Measurements from ENCODE around the gene MYRIP.

GRCh38 chr3:39961230-39961629 is 151.8 kb downstream of the MYRIP start:
- no peak for TF ChIP-seq CTCF (IDR thresholded peaks at IDR 0.05)
- no peak for TF ChIP-seq POLR2A (IDR thresholded peaks at IDR 0.05)
- TF ChIP-seq POLR2AphosphoS5 (IDR thresholded peaks at IDR 0.05), result no peak
